ENCODE results near the gene COX6A2.
A peak's percentile ranks its signal among the peaks of the same experiment; 100 is the strongest.

Gene COX6A2

GRCh38 chr16:31428279-31428597 is at the start of gene COX6A2:
COX6A2 (minus strand) TSS chr16:31428360; CDS start chr16:31428325, 35 bp downstream.
- no peak for DNase-seq (ENCODE audit: low spot score)

- DNase-seq (ENCODE audit: low spot score) = no peak
These were observed 49.4 kb upstream of the COX6A2 start for GRCh38 chr16:31477220-31478216.

DNA sequence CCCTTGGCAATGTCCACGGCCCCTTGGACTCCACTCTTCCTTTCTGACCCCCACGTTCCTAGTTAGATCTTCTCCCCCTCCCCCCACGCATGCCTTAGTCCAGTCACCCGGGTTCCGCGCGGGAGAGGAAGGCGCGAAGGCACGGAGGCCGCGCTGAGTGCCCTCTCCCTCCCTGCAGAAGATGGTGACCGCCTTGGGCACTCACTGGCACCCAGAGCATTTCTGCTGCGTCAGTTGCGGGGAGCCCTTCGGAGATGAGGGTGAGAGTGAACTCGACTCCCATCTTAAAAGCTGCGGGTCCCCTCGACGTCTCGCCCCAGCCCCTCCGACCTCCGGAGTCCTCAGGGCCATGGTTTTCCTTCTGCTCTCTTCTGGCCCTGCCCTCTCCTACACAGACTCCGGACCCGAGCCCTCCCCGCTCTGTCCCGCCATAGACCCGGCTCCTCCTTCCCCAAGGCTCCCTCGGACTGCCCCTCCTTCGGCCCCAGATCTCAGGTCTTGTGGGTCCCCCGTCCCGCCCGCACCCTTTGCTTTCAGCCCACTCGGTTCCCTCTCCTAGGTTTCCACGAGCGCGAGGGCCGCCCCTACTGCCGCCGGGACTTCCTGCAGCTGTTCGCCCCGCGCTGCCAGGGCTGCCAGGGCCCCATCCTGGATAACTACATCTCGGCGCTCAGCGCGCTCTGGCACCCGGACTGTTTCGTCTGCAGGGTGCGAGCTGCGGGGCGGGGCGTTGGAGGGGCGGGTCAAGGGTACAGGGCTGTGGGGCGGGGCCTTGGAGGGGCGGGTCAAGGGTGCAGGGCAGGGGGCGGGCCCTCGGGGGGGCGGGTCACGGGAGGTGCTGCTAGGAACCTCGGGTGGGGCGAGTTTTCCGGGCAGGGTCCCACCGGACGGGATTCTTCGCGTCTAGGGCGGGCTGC is 48.4 kb upstream of the COX6A2 start:
- peak; percentile 65 for DNase-seq (ENCODE audit: low spot score)

DNA sequence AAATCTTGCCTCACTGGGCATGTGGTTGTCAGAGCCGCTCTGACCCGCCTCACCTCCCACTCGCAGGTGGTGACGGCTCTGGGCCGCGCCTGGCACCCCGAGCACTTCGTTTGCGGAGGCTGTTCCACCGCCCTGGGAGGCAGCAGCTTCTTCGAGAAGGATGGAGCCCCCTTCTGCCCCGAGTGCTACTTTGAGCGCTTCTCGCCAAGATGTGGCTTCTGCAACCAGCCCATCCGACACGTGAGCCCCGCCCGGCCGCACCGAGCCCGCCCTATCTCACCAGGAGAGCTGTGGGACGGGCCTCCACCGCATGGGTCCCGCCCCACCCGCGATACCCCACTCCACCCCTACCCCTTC is 47.8 kb upstream of the COX6A2 start:
- DNase-seq (ENCODE audit: low spot score) = no peak

DNA sequence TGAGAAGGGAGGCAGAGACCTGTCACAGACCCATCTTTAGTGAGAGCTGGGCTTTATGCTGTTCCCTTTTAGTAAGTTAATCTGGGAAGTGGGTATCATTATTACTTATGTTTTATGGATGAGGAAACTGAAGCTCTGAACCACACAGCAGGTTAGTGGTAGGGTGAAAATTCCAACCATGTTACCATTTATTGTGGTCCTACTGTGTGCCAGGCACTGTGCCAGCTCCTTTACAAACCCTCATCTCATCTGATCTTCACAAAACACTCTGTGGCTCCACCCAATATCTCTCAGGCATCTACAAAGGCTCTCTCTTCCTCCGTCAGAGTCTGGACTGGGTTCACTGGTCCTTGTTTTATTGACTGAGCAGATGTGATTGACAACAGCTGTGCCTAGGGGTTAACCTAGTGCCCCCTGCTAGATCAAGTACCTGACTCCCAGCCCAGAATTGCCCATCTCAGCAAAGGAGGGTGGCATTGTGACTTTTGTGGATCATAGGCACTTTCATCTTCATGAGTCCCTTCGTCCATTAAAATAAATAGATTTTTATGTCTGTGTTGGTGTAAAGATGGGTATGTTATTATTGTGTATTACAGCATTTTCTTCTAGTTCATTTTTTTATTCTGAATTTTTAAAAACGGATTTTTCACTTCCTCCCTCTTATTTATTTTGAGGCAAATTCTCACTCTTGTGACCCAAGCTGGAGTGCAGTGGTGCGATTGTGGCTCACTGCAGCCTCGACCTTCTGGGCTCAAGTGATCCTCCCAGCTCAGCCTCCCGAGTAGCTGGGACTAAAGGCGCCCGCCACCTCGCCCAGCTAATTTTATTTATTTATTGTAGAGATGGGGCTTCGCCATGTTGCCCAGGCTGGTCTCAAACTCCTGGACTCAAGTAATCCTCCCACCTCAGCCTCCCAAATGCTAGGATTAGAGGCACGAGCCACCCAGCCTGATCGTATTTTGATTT is 46.9 kb upstream of the COX6A2 start:
- DNase-seq (ENCODE audit: low spot score) = no peak

GRCh38 chr16:31474173-31474714 is 46.1 kb upstream of the COX6A2 start:
- DNase-seq (ENCODE audit: low spot score) = no peak

- DNase-seq (ENCODE audit: low spot score) = no peak
These were observed 45.3 kb upstream of the COX6A2 start for GRCh38 chr16:31473264-31473984.

DNA sequence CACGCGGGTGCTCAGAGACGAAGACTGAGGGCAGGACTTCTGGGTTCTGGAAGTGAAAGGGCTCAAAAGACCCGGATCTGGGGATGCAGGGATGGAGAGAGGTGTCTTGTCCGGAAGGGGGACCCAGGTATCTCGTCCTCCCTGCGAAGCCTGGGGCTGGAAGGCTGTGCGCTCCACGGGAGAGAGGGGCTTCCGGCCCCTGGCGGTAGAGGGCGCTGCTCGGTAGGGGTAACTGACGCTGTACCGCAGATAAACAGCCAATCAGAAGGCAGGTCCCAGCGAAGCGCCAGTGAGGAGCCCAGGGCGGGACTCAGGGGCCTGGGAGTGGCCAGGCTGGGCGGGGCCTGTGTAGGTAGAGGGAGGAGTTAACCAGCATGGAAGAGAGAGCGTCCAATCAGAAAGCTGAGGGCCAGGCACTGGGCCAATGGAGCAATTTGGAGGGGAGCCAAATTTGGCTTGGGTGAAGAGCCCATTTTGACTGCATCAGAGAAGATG is 44.6 kb upstream of the COX6A2 start:
- no peak for DNase-seq (ENCODE audit: low spot score)

GRCh38 chr16:31471875-31472708 is 43.9 kb upstream of the COX6A2 start, which contains the start of gene TGFB1I1:
TGFB1I1 (plus strand) TSS chr16:31472152; CDS start chr16:31472189, 37 bp downstream.
- no peak for DNase-seq (ENCODE audit: low spot score)

DNA sequence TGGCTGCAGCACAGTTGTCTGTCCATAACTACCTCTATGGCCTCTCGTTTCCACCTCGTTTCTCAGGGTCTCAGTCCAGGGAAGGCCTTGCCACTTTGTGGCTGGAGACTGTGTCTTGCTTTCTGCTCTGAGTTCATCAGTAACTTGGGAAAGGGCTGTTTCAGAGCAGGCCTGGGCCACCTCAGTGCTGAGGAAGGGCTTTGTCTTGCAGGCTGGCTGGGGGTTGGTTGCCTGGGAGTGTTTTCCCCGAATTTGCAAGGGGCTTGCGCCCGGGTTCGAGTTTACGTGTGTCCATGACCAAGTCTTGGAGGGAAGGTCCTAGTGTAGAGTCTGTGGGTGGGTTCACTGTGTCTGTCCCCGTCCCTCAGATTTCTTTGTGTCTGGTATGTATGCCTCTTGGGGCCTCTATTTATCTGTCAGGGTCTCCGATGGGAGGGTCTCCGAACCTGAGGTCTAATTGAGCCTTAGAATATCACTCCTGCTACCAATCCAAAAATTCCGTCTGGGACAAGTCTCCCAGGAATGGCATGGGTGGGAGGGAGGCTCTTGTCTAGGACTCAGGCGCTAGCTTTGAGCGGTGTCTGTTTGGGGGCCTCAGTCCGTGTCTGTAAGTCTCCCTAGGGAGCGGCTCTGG is 43.2 kb upstream of the COX6A2 start:
- no peak for DNase-seq (ENCODE audit: low spot score)

- no peak for DNase-seq (ENCODE audit: low spot score)
These were observed 42.5 kb upstream of the COX6A2 start for GRCh38 chr16:31470615-31471014.

DNA sequence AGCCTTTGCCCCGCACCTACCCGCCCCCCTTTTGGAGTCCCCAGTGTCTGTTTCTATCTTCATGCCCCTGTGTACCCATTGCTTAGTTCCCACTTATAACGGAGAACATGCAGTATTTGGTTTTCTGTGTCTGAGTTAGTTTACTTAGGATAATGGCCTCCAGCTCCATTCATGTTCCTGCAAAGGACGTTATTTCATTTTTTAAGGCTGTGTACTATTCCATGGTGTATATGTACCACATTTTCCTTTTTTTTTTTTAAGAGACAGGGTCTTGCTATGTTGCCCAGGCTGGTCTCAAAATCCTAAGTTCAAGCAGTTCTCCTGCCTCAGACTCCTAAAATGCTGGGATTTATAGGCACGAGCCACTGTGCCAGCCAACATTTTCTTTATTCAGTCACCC is 39.7 kb upstream of the COX6A2 start:
- DNase-seq (ENCODE audit: low spot score) = no peak

DNA sequence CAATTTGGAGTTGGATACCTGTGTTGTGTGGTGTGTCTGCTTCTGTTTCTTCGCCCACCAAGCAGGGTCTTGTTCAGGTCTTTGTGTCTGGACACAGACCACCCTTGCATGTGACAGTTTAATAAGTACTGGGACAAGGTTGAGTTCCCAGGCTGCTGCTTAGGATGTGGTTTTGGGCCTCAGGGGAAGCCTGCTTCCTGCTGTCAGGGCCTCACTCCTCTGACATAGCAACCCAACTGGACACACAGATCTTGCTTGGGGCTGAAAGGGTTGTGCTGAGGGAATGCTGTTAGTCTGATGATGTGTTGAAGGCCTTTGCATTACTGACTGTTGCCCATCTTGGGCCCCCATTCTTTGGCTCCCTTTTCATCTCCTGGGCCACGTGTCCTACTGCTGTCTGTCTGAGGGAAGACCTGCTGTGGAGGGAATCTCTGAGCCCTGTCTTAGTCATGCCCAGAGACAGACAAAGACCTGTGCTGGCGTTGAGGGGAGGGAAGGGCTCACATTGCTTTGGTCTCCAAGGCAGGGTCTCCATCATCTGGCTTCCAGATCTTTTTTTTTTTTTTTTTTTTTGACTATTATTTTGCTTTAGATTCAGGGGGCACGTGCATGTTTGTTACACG is 39.1 kb upstream of the COX6A2 start:
- no peak for DNase-seq (ENCODE audit: low spot score)

GRCh38 chr16:31466381-31466841 is 38.3 kb upstream of the COX6A2 start:
- DNase-seq (ENCODE audit: low spot score) = no peak

DNA sequence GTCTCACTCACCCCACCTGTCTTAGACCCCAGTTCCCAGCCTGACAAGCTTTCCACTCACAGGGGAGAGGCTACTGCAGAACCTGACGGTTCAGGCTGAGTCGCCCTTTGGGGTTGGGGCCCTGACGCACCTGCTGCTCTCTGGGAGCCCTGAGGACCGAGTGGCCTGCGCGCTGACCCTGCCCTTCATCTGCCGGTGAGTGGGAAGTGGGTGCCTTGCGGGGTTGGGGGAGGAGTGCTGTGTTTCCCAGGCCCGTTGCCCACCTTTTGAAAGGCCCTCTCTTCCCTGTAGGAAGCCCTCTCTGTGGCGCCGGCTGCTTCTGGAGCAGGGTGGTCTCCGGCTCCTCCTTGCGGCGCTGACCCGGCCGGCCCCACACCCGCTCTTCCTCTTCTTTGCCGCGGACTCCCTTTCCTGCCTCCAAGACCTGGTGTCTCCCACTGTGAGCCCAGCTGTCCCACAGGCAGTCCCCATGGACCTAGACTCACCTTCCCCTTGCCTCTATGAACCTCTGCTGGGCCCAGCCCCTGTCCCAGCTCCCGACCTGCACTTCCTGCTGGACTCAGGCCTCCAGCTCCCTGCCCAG is 37.7 kb upstream of the COX6A2 start:
- no peak for DNase-seq (ENCODE audit: low spot score)

- DNase-seq (ENCODE audit: low spot score) = no peak
These were observed 36.7 kb upstream of the COX6A2 start for GRCh38 chr16:31464781-31465260.

GRCh38 chr16:31464348-31464769 is 36.2 kb upstream of the COX6A2 start:
- DNase-seq (ENCODE audit: low spot score) = no peak
